Measurements from ENCODE around the gene RIN3. TPM values are rescaled to one million over a fixed set of nuclear protein-coding genes. Genes with fewer than 3 reads are reported as not detected.

Gene RIN3
- total RNA-seq, 1 experiment from 2014 or later, result 10.9 TPM

- Histone ChIP-seq H3K9me3 (ENCODE audit: control insufficient read depth, insufficient read depth, low read depth, low read length) (no peaks in the 10 kb centered on the region), H3K27me3 (ENCODE audit: control insufficient read depth, insufficient read depth, low read length) (no peaks in the 10 kb centered on the region), H3K27ac (ENCODE audit: low read length) (no peak overlapping the region), H3K4me1 (ENCODE audit: control insufficient read depth, insufficient read depth, low read length) (no peaks in the 10 kb centered on the region), H3K36me3 (ENCODE audit: control insufficient read depth, insufficient read depth, low read length) (no peaks in the 10 kb centered on the region), H3K4me3 (ENCODE audit: low read depth in 2 of 2, low read length in 2 of 2) (no peak overlapping the region)
- ChIA-PET CTCF (no interaction called here), POLR2A (no interaction called here)
- ATAC-seq (no peak), DNase-seq (ENCODE audit: low read depth, low spot score) (no peak)
- TF ChIP-seq POLR2AphosphoS5 (IDR thresholded peaks at IDR 0.05; ENCODE audit: low read depth, low read length) (no peak), SIN3A (IDR thresholded peaks at IDR 0.05; ENCODE audit: borderline replicate concordance, insufficient read depth, low read depth, low read length) (no peak), TCF7L2 (IDR thresholded peaks at IDR 0.05; ENCODE audit: low read depth, low read length) (no peak)
- TF ChIP-seq, protein P1, sequence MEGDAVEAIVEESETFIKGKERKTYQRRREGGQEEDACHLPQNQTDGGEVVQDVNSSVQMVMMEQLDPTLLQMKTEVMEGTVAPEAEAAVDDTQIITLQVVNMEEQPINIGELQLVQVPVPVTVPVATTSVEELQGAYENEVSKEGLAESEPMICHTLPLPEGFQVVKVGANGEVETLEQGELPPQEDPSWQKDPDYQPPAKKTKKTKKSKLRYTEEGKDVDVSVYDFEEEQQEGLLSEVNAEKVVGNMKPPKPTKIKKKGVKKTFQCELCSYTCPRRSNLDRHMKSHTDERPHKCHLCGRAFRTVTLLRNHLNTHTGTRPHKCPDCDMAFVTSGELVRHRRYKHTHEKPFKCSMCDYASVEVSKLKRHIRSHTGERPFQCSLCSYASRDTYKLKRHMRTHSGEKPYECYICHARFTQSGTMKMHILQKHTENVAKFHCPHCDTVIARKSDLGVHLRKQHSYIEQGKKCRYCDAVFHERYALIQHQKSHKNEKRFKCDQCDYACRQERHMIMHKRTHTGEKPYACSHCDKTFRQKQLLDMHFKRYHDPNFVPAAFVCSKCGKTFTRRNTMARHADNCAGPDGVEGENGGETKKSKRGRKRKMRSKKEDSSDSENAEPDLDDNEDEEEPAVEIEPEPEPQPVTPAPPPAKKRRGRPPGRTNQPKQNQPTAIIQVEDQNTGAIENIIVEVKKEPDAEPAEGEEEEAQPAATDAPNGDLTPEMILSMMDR (IDR thresholded peaks at IDR 0.05), result no peak
- TF ChIP-seq, protein P2, sequence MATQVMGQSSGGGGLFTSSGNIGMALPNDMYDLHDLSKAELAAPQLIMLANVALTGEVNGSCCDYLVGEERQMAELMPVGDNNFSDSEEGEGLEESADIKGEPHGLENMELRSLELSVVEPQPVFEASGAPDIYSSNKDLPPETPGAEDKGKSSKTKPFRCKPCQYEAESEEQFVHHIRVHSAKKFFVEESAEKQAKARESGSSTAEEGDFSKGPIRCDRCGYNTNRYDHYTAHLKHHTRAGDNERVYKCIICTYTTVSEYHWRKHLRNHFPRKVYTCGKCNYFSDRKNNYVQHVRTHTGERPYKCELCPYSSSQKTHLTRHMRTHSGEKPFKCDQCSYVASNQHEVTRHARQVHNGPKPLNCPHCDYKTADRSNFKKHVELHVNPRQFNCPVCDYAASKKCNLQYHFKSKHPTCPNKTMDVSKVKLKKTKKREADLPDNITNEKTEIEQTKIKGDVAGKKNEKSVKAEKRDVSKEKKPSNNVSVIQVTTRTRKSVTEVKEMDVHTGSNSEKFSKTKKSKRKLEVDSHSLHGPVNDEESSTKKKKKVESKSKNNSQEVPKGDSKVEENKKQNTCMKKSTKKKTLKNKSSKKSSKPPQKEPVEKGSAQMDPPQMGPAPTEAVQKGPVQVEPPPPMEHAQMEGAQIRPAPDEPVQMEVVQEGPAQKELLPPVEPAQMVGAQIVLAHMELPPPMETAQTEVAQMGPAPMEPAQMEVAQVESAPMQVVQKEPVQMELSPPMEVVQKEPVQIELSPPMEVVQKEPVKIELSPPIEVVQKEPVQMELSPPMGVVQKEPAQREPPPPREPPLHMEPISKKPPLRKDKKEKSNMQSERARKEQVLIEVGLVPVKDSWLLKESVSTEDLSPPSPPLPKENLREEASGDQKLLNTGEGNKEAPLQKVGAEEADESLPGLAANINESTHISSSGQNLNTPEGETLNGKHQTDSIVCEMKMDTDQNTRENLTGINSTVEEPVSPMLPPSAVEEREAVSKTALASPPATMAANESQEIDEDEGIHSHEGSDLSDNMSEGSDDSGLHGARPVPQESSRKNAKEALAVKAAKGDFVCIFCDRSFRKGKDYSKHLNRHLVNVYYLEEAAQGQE (IDR thresholded peaks at IDR 0.05; ENCODE audit: insufficient read depth in 1 of 2, low read depth in 2 of 2, low read length in 1 of 2), result no peak
- BruUV-seq (replicated peaks), result no TSS peak
- in situ Hi-C loops (cut with HindIII; ENCODE audit: low pct_unique_long_range_greater_than_20kb, low sequenced_read_pairs) (no loop called here), intact Hi-C loops (cut with micrococcal nuclease; ENCODE audit: unreplicated experiment) (no loop called here)
These were observed 48.1 kb upstream of the RIN3 start for GRCh38 chr14:92465353-92466055.

- Histone ChIP-seq H3K4me1 (ENCODE audit: control insufficient read depth, insufficient read depth, low read length) (no peaks in the 10 kb centered on the region), H3K4me3 (ENCODE audit: low read depth in 2 of 2, low read length in 2 of 2) (no peak overlapping the region), H3K9me3 (ENCODE audit: control insufficient read depth, insufficient read depth, low read depth, low read length) (no peaks in the 10 kb centered on the region), H3K27ac (ENCODE audit: low read length) (no peak overlapping the region), H3K36me3 (ENCODE audit: control insufficient read depth, insufficient read depth, low read length) (no peaks in the 10 kb centered on the region), H3K27me3 (ENCODE audit: control insufficient read depth, insufficient read depth, low read length) (no peaks in the 10 kb centered on the region)
- intact Hi-C loops (cut with micrococcal nuclease; ENCODE audit: unreplicated experiment) (no loop called here), in situ Hi-C loops (cut with HindIII; ENCODE audit: low pct_unique_long_range_greater_than_20kb, low sequenced_read_pairs) (no loop called here)
- no peak for TF ChIP-seq POLR2AphosphoS5 (IDR thresholded peaks at IDR 0.05; ENCODE audit: low read depth, low read length)
- TF ChIP-seq TCF7L2 (IDR thresholded peaks at IDR 0.05; ENCODE audit: low read depth, low read length), result no peak
- TF ChIP-seq, protein P2 (IDR thresholded peaks at IDR 0.05; ENCODE audit: insufficient read depth in 1 of 2, low read depth in 2 of 2, low read length in 1 of 2), result no peak
- no peak for TF ChIP-seq SIN3A (IDR thresholded peaks at IDR 0.05; ENCODE audit: borderline replicate concordance, insufficient read depth, low read depth, low read length)
- TF ChIP-seq, protein P1 (IDR thresholded peaks at IDR 0.05), result no peak
- ATAC-seq (no peak), DNase-seq (ENCODE audit: low read depth, low spot score) (no peak)
- no TSS peak for BruUV-seq (replicated peaks)
- ChIA-PET CTCF (no interaction called here), POLR2A (no interaction called here)
These were observed 47.5 kb upstream of the RIN3 start for GRCh38 chr14:92466059-92466458.

Data from Panc1 (cell line).